Colonic mucosa (tissue), 4 donors: ENCODE results near the gene HOXC5. TPM values are rescaled to one million over a fixed set of nuclear protein-coding genes. Genes with fewer than 3 reads are reported as not detected.

Experiments
- DNase-seq: peaks from one replicate; pipeline ENCODE4 v3.0.0-alpha.2; 2020
- H3K27ac ChIP-seq: fragments of 200-600 bp; one replicate; pipeline ENCODE4 v1.8.0; 2021
- H3K27me3 ChIP-seq: fragments of 200-600 bp; one replicate; pipeline ENCODE4 v1.8.0; 2021
- H3K36me3 ChIP-seq: fragments of 200-600 bp; one replicate; pipeline ENCODE4 v1.8.0; 2021
- H3K4me1 ChIP-seq: fragments of 200-600 bp; one replicate; pipeline ENCODE4 v1.8.0; 2021; ENCODE audit warnings: mild to moderate bottlenecking
- H3K4me3 ChIP-seq: fragments of 200-600 bp; one replicate; pipeline ENCODE4 v1.8.0; 2021
- H3K9ac ChIP-seq, 2 donors: one replicate each; pipeline ENCODE4 v1.7.0; 2013; ENCODE audit warnings: control low read depth in 2 of 2, low read depth in 2 of 2, low read length in 2 of 2
- H3K9me3 ChIP-seq: fragments of 200-600 bp; one replicate; pipeline ENCODE4 v1.8.0; 2021
- CTCF ChIP-seq: fragments of 200-600 bp; IDR thresholded peaks from one replicate; pipeline ENCODE4 v1.8.0; 2022; ENCODE audit warnings: antibody characterized with exemption, mild to moderate bottlenecking
- intact Hi-C: fragments of 100-400 bp; cut with DNase I; formaldehyde crosslinking; loops from one replicate; pipeline ENCODE4 v1.14.1; 2022
- total RNA-seq, 2 donors: library from RNA; stranded (reverse); fragmentation: NEBNext Ultra II Directional in 1 of 2; extraction: Animal tissue kit (Norgen Biotek cat#: 25700) in 1 of 2; gene quantifications; one replicate each; pipeline ENCODE4 v1.2.1, GENCODE V29; 2021
- donor health status: healthy.
- donor health status: DM: no; HTN: no; CAD: no.
- donor health status: DM: no; HTN: no; CAD: no.

HOXC5 gene
- total RNA-seq, 2 donors from 2014 or later: not detected

- H3K4me3 ChIP-seq: peak overlapping the region; percentile 14
- no peak for DNase-seq
- H3K9ac ChIP-seq: peak overlapping the region; percentile 23 to 50
- H3K36me3 ChIP-seq: no peaks in the 10 kb centered on the region
- no peak for TF ChIP-seq CTCF
- intact Hi-C loops: loop anchor here (2.0 to 10.0 kb wide), 2 partner anchors 194 to 348 kb away; no protein-coding TSS in a partner anchor
- peaks cover 7% of the 10 kb centered on the region for H3K4me1 ChIP-seq
- no peak overlapping the region for H3K27ac ChIP-seq
- H3K27me3 ChIP-seq: peaks cover 94% of the 10 kb centered on the region
- H3K9me3 ChIP-seq: no peaks in the 10 kb centered on the region
Observed at GRCh38 chr12:54006559-54007220, 26.2 kb upstream of the HOXC5 start.

GRCh38 chr12:54007538-54008259, 25.2 kb upstream of the HOXC5 start:
- DNase-seq: no peak
- TF ChIP-seq CTCF: no peak
- Histone ChIP-seq H3K4me1 (peaks cover 7% of the 10 kb centered on the region), H3K9me3 (no peaks in the 10 kb centered on the region), H3K36me3 (no peaks in the 10 kb centered on the region), H3K9ac (no peak overlapping the region), H3K27me3 (peaks cover 94% of the 10 kb centered on the region), H3K4me3 (no peak overlapping the region), H3K27ac (no peak overlapping the region)
- intact Hi-C loops: loop anchor here (2.0 to 10.0 kb wide), 2 partner anchors 193 to 347 kb away; no protein-coding TSS in a partner anchor

GRCh38 chr12:54008260-54008552, 24.6 kb upstream of the HOXC5 start:
- Histone ChIP-seq H3K9me3 (no peaks in the 10 kb centered on the region), H3K9ac (no peak overlapping the region), H3K27me3 (peaks cover 94% of the 10 kb centered on the region), H3K27ac (no peak overlapping the region), H3K4me3 (no peak overlapping the region), H3K4me1 (peaks cover 7% of the 10 kb centered on the region), H3K36me3 (no peaks in the 10 kb centered on the region)
- no peak for TF ChIP-seq CTCF
- DNase-seq: no peak
- intact Hi-C loops: loop anchor here (10.0 kb wide), 1 partner anchor 347 kb away; no protein-coding TSS in a partner anchor

- Histone ChIP-seq H3K4me3 (no peak overlapping the region), H3K27ac (no peak overlapping the region), H3K9me3 (no peaks in the 10 kb centered on the region), H3K4me1 (peaks cover 7% of the 10 kb centered on the region), H3K36me3 (no peaks in the 10 kb centered on the region), H3K27me3 (peaks cover 92% of the 10 kb centered on the region), H3K9ac (no peak overlapping the region)
- no peak for TF ChIP-seq CTCF
- DNase-seq: no peak
- intact Hi-C loops: loop anchor here (10.0 kb wide), 1 partner anchor 345 kb away; no protein-coding TSS in a partner anchor
Observed at GRCh38 chr12:54009171-54010052, 23.4 kb upstream of the HOXC5 start.
